ENCODE data around the gene DNAJC16. TPM values are rescaled to one million over a fixed set of nuclear protein-coding genes. Genes with fewer than 3 reads are reported as not detected.
"Not testable (repeated sequence)": the region's sequence is repeated elsewhere in the genome, so short reads cannot be mapped to it uniquely, and the experiment has no call there.

DNAJC16 gene
- total RNA-seq, 1 donor from 2014 or later: 17.1 TPM

- DNase-seq (no peak), ATAC-seq (no peak)
- intact Hi-C loops (cut with micrococcal nuclease): no loop called here
These were observed 44.6 kb downstream of the DNAJC16 start for GRCh38 chr1:15571266-15571665.

GRCh38 chr1:15573477-15573876 is 46.8 kb downstream of the DNAJC16 start:
- intact Hi-C loops (cut with micrococcal nuclease): no loop called here
- DNase-seq (no peak), ATAC-seq (no peak)

GRCh38 chr1:15574741-15575140 is 48.1 kb downstream of the DNAJC16 start:
- intact Hi-C loops (cut with micrococcal nuclease): no loop called here
- ATAC-seq (peak; percentile 73), DNase-seq (no peak)

- intact Hi-C loops (cut with micrococcal nuclease): no loop called here
- DNase-seq (no peak), ATAC-seq (no peak)
These were observed 49.0 kb downstream of the DNAJC16 start for GRCh38 chr1:15575549-15576150.

GRCh38 chr1:15577691-15578090 is 51.0 kb downstream of the DNAJC16 start:
- intact Hi-C loops (cut with micrococcal nuclease): no loop called here
- no peak for ATAC-seq
- DNase-seq: no peak

GRCh38 chr1:15578921-15579682 is 52.5 kb downstream of the DNAJC16 start:
- intact Hi-C loops (cut with micrococcal nuclease): no loop called here
- ATAC-seq (peak; percentile 10), DNase-seq (no peak)

- ATAC-seq (peak; percentile 37), DNase-seq (no peak)
- intact Hi-C loops (cut with micrococcal nuclease): no loop called here
These were observed 53.0 kb downstream of the DNAJC16 start for GRCh38 chr1:15579683-15580047.

GRCh38 chr1:15583016-15583706 is 56.5 kb downstream of the DNAJC16 start:
- DNase-seq (no peak), ATAC-seq (no peak)
- intact Hi-C loops (cut with micrococcal nuclease): no loop called here

GRCh38 chr1:15584489-15585363 is 58.1 kb downstream of the DNAJC16 start, which contains the start of gene AGMAT:
Gene AGMAT, minus strand, starts transcription at chr1:15585051. Its CDS starts 84 bp downstream, at chr1:15584967.
- intact Hi-C loops (cut with micrococcal nuclease): no loop called here
- DNase-seq: peak; percentile 55

GRCh38 chr1:15592285-15592684 is 65.6 kb downstream of the DNAJC16 start:
- intact Hi-C loops (cut with micrococcal nuclease): no loop called here
- no peak for ATAC-seq
- DNase-seq: no peak

More at GRCh38 chr1:15584489-15585363, 58.1 kb downstream of the DNAJC16 start, which contains the start of gene AGMAT:
- peak; percentile 70 for ATAC-seq

GRCh38 chr1:15595809-15596617 is 69.4 kb downstream of the DNAJC16 start:
- intact Hi-C loops (cut with micrococcal nuclease): no loop called here
- ATAC-seq: no peak

GRCh38 chr1:15598436-15598835 is 71.8 kb downstream of the DNAJC16 start:
- ATAC-seq: no peak
- intact Hi-C loops (cut with micrococcal nuclease): no loop called here
- no peak for DNase-seq

More at GRCh38 chr1:15595809-15596617, 69.4 kb downstream of the DNAJC16 start:
- DNase-seq: no peak

- intact Hi-C loops (cut with micrococcal nuclease): no loop called here
- peak; percentile 99 for ATAC-seq
- DNase-seq: peak; percentile 99
These were observed 76.7 kb downstream of the DNAJC16 start for GRCh38 chr1:15603050-15603965.

- intact Hi-C loops (cut with micrococcal nuclease); DNase-seq; ATAC-seq: not testable (repeated sequence)
These were observed 77.3 kb downstream of the DNAJC16 start for GRCh38 chr1:15603966-15604282.

- DNase-seq; intact Hi-C loops (cut with micrococcal nuclease); ATAC-seq: not testable (repeated sequence)
These were observed 77.8 kb downstream of the DNAJC16 start for GRCh38 chr1:15604400-15604799.

- ATAC-seq: no peak
- no peak for DNase-seq
- intact Hi-C loops (cut with micrococcal nuclease): no loop called here
These were observed 79.0 kb downstream of the DNAJC16 start for GRCh38 chr1:15605398-15606383.
